ENCODE data around the gene PTTG1.

The PTTG1 gene

GRCh38 chr5:160473681-160474080, 52.0 kb downstream of the PTTG1 start:
- no peak for DNase-seq

GRCh38 chr5:160474084-160474483, 52.4 kb downstream of the PTTG1 start:
- no peak for DNase-seq

- DNase-seq: no peak
Measured at GRCh38 chr5:160475864-160476438, 54.3 kb downstream of the PTTG1 start.

- DNase-seq: peak; percentile 9
Measured at GRCh38 chr5:160477266-160477970, 55.8 kb downstream of the PTTG1 start.

GRCh38 chr5:160478163-160478562, 56.5 kb downstream of the PTTG1 start:
- DNase-seq: no peak
